ENCODE results near the gene EMILIN2. TPM values are rescaled to one million over a fixed set of nuclear protein-coding genes. Genes with fewer than 3 reads are reported as not detected.
"Not testable (repeated sequence)": the region's sequence is repeated elsewhere in the genome, so short reads cannot be mapped to it uniquely, and the experiment has no call there.

EMILIN2 gene
- total and polyA plus RNA-seq, 4 donors = 0.58 to 4.6 (median 1.8) TPM

DNA sequence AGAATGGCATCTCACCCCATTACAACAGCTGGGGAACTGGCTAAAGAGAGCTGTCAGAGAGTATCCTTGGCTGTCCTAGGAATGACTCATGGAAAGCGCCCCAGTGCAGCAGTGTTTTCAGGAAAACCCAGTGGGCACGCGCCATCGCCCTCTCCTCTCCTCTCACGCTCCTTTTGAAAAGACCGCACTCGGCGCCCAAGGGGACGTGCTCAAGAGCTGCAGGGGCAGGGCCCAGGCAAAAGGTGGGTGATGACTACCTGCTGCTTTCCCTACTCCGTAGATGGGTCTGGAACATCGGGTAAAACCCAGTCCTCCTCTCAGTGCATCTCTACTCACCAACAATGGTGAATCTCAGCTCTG is 68.1 kb downstream of the EMILIN2 start:
- Histone ChIP-seq H3K27me3 (ENCODE audit: control insufficient read depth in 4 of 4, insufficient read depth in 4 of 4, low read length in 3 of 4) (no peaks in the 10 kb centered on the region), H3K4me1 (ENCODE audit: control insufficient read depth in 4 of 4, insufficient read depth in 4 of 4, low read length in 3 of 4) (no peaks in the 10 kb centered on the region), H3K9me3 (ENCODE audit: control insufficient read depth in 4 of 4, low read length in 3 of 4) (no peaks in the 10 kb centered on the region), H3K9ac (ENCODE audit: low read depth in 1 of 2, low read length in 2 of 2) (no peak overlapping the region), H3K4me3 (ENCODE audit: low read depth in 1 of 3, low read length in 3 of 3) (no peak overlapping the region), H3K36me3 (ENCODE audit: control insufficient read depth in 4 of 4, insufficient read depth in 3 of 4, low read depth in 1 of 4, low read length in 3 of 4) (peaks cover 15 to 61% (median 58%) of the 10 kb centered on the region in 4 donors), H3K27ac (ENCODE audit: low read depth in 1 of 2, low read length in 2 of 2) (no peak overlapping the region)
- no peak for TF ChIP-seq RAD21 (IDR thresholded peaks at IDR 0.05)
- TF ChIP-seq, protein P1, sequence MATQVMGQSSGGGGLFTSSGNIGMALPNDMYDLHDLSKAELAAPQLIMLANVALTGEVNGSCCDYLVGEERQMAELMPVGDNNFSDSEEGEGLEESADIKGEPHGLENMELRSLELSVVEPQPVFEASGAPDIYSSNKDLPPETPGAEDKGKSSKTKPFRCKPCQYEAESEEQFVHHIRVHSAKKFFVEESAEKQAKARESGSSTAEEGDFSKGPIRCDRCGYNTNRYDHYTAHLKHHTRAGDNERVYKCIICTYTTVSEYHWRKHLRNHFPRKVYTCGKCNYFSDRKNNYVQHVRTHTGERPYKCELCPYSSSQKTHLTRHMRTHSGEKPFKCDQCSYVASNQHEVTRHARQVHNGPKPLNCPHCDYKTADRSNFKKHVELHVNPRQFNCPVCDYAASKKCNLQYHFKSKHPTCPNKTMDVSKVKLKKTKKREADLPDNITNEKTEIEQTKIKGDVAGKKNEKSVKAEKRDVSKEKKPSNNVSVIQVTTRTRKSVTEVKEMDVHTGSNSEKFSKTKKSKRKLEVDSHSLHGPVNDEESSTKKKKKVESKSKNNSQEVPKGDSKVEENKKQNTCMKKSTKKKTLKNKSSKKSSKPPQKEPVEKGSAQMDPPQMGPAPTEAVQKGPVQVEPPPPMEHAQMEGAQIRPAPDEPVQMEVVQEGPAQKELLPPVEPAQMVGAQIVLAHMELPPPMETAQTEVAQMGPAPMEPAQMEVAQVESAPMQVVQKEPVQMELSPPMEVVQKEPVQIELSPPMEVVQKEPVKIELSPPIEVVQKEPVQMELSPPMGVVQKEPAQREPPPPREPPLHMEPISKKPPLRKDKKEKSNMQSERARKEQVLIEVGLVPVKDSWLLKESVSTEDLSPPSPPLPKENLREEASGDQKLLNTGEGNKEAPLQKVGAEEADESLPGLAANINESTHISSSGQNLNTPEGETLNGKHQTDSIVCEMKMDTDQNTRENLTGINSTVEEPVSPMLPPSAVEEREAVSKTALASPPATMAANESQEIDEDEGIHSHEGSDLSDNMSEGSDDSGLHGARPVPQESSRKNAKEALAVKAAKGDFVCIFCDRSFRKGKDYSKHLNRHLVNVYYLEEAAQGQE (IDR thresholded peaks at IDR 0.05) = no peak
- TF ChIP-seq, protein P2, sequence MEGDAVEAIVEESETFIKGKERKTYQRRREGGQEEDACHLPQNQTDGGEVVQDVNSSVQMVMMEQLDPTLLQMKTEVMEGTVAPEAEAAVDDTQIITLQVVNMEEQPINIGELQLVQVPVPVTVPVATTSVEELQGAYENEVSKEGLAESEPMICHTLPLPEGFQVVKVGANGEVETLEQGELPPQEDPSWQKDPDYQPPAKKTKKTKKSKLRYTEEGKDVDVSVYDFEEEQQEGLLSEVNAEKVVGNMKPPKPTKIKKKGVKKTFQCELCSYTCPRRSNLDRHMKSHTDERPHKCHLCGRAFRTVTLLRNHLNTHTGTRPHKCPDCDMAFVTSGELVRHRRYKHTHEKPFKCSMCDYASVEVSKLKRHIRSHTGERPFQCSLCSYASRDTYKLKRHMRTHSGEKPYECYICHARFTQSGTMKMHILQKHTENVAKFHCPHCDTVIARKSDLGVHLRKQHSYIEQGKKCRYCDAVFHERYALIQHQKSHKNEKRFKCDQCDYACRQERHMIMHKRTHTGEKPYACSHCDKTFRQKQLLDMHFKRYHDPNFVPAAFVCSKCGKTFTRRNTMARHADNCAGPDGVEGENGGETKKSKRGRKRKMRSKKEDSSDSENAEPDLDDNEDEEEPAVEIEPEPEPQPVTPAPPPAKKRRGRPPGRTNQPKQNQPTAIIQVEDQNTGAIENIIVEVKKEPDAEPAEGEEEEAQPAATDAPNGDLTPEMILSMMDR (IDR thresholded peaks at IDR 0.05; ENCODE audit: low read depth, low read length, missing input control) = no peak
- 96% methylated on average over 11 of the region's 11 CpGs for whole genome bisulfite sequencing
- DNase-seq (ENCODE audit: low spot score) = no peak

DNA sequence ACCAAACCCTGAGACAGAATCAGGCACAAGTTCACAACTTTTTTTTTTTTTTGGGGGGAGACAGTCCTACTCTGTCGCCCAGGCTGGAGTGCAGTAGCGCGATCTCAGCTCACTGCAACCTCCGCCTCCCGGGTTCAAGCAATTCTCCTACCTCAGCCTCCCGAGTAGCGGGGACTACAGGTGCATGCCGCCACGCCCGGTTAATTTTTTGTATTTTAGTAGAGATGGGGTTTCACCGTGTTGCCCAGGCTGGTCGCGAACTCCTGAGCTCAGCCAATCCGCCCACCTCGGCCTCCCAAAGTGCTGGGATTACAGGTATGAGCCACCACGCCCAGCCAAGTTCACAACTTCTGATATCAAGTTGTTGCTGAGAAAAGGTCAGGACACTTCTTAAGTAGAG is 68.7 kb downstream of the EMILIN2 start:
- not testable (repeated sequence) for H3K4me1 ChIP-seq (ENCODE audit: control insufficient read depth in 4 of 4, insufficient read depth in 4 of 4, low read length in 3 of 4); H3K9ac ChIP-seq (ENCODE audit: low read depth in 1 of 2, low read length in 2 of 2); DNase-seq (ENCODE audit: low spot score); H3K27ac ChIP-seq (ENCODE audit: low read depth in 1 of 2, low read length in 2 of 2); H3K27me3 ChIP-seq (ENCODE audit: control insufficient read depth in 4 of 4, insufficient read depth in 4 of 4, low read length in 3 of 4); H3K9me3 ChIP-seq (ENCODE audit: control insufficient read depth in 4 of 4, low read length in 3 of 4); H3K4me3 ChIP-seq (ENCODE audit: low read depth in 1 of 3, low read length in 3 of 3)
- peaks cover 20 to 68% (median 64%) of the 10 kb centered on the region in 4 donors for H3K36me3 ChIP-seq (ENCODE audit: control insufficient read depth in 4 of 4, insufficient read depth in 3 of 4, low read depth in 1 of 4, low read length in 3 of 4)
- 91% methylated on average over 16 of the region's 16 CpGs for WGBS

DNA sequence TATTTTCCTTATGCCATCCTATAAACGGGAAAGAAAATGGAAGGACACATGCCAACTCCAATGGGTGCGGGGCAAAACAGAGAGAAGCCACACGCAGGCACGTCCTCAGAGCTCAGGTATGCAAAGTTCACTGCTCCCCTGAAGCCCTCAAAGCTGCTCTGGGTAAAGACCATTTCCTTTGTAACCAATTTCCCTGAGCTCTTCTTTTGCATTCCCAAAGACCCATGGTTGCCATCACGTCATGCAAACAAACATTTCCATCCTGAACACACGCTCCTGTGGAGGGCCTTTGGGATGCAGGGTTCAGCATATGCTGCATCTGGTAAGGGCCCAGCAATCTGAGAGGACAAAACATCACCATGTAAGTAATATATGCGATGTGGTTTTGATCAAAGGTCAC is 69.4 kb downstream of the EMILIN2 start:
- Histone ChIP-seq H3K9me3 (ENCODE audit: control insufficient read depth in 4 of 4, low read length in 3 of 4) (no peaks in the 10 kb centered on the region), H3K4me1 (ENCODE audit: control insufficient read depth in 4 of 4, insufficient read depth in 4 of 4, low read length in 3 of 4) (no peaks in the 10 kb centered on the region), H3K9ac (ENCODE audit: low read depth in 1 of 2, low read length in 2 of 2) (no peak overlapping the region), H3K36me3 (ENCODE audit: control insufficient read depth in 4 of 4, insufficient read depth in 3 of 4, low read depth in 1 of 4, low read length in 3 of 4) (peaks cover 24 to 75% (median 71%) of the 10 kb centered on the region in 4 donors), H3K4me3 (ENCODE audit: low read depth in 1 of 3, low read length in 3 of 3) (no peak overlapping the region), H3K27ac (ENCODE audit: low read depth in 1 of 2, low read length in 2 of 2) (no peak overlapping the region), H3K27me3 (ENCODE audit: control insufficient read depth in 4 of 4, insufficient read depth in 4 of 4, low read length in 3 of 4) (no peaks in the 10 kb centered on the region)
- peak; percentile 22 for DNase-seq (ENCODE audit: low spot score)
- 90% methylated on average over 7 of the region's 7 CpGs for WGBS
- TF ChIP-seq NR2F2 (IDR thresholded peaks at IDR 0.05) (no peak), SP1 (IDR thresholded peaks at IDR 0.05) (no peak), HNF4A (conservative IDR thresholded peaks at IDR 0.05) (no peak), RAD21 (IDR thresholded peaks at IDR 0.05) (no peak), YY1 (IDR thresholded peaks at IDR 0.05) (no peak), GABPA (IDR thresholded peaks at IDR 0.05 in 1 of 2, conservative IDR thresholded peaks at IDR 0.05 in 1 of 2) (no peak)
- TF ChIP-seq, protein P3, sequence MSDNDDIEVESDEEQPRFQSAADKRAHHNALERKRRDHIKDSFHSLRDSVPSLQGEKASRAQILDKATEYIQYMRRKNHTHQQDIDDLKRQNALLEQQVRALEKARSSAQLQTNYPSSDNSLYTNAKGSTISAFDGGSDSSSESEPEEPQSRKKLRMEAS (IDR thresholded peaks at IDR 0.05) = no peak
- TF ChIP-seq, protein P1 (IDR thresholded peaks at IDR 0.05) = no peak
